Endothelial cell of umbilical vein (primary cell): Measurements from ENCODE around the gene DYRK1A. TPM values are rescaled to one million over a fixed set of nuclear protein-coding genes. Genes with fewer than 3 reads are reported as not detected.

Experiments used
- BruUV-seq: library from RNA; stranded (reverse); fragments of 400-500 nt; replicated peaks from 2 replicates; lab custom pipeline; 2021; lab: Mats Ljungman, UMichigan
- CTCF ChIA-PET: fragments of 300-600, 350-600 bp; sonication (Branson Sonifier 250); formaldehyde crosslinking; loops from one replicate; lab custom pipeline; 2021; ENCODE audit warnings: antibody characterized with exemption, inconsistent platforms; lab: Charles Lee
- POLR2A ChIA-PET: fragments of 300-600, 350-600 bp; sonication (Branson Sonifier 250); formaldehyde crosslinking; loops from one replicate; lab custom pipeline; 2021; ENCODE audit warnings: antibody characterized with exemption, inconsistent platforms; lab: Charles Lee
- DNase-seq: peaks from one replicate; pipeline ENCODE4 v3.0.0-alpha.2; 2011; ENCODE audit warnings: low read depth, low spot score
- FAIRE-seq: peaks from 2 replicates; lab custom pipeline; 2011; peaks lifted over from hg19 to GRCh38; lab: Jason Lieb, UNC
- H2AFZ ChIP-seq: 2 replicates; pipeline ENCODE4 v1.6.0; 2012; ENCODE audit warnings: low read depth, low read length, control low read depth, inconsistent platforms
- H3K27ac ChIP-seq: 2 replicates; pipeline ENCODE4 v1.5.1; 2011; ENCODE audit warnings: low read depth, mild to moderate bottlenecking, control low read depth, low read length, moderate library complexity; ENCODE audit not compliant: insufficient read depth
- H3K27me3 ChIP-seq, 2 experiments: 2 replicates each; pipeline versions ENCODE4 v1.6.0 to v1.6.1; 2011; ENCODE audit warnings: low read length in 2 of 2, mixed read lengths in 1 of 2; ENCODE audit not compliant: control insufficient read depth in 2 of 2, insufficient read depth in 2 of 2
- H3K36me3 ChIP-seq, 2 experiments: 2 replicates in 1 of 2; 3 replicates in 1 of 2; pipeline ENCODE4 v1.5.1; 2011; ENCODE audit warnings: low read length in 2 of 2, mild to moderate bottlenecking in 1 of 2, moderate library complexity in 1 of 2; ENCODE audit not compliant: control insufficient read depth in 2 of 2, insufficient read depth in 2 of 2; ENCODE audit errors: extremely low read depth in 1 of 2
- H3K4me1 ChIP-seq: 3 replicates; pipeline ENCODE4 v1.5.1; 2011; ENCODE audit warnings: mild to moderate bottlenecking, low read length; ENCODE audit not compliant: control insufficient read depth, insufficient read depth; ENCODE audit errors: extremely low read depth
- H3K4me2 ChIP-seq: 2 replicates; pipeline ENCODE4 v1.6.1; 2011; ENCODE audit warnings: low read length, control low read depth, mixed read lengths; ENCODE audit not compliant: insufficient read depth
- H3K4me3 ChIP-seq, 3 experiments: fragments of 200-600 bp in 1 of 3; sonication (generic), shearing (Covaris generic) in 1 of 3; replicated peaks in 1 of 3; 2 replicates each; pipeline ENCODE4 v1.5.1; 2011 to 2016; ENCODE audit warnings: control low read depth in 3 of 3, low read length in 3 of 3, mild to moderate bottlenecking in 2 of 3, inconsistent platforms in 1 of 3, low read depth in 1 of 3, moderate library complexity in 1 of 3; ENCODE audit not compliant: insufficient read depth in 1 of 3
- H3K79me2 ChIP-seq: 2 replicates; pipeline ENCODE4 v1.6.0; 2012; ENCODE audit warnings: low read length, inconsistent platforms; ENCODE audit not compliant: control insufficient read depth, insufficient read depth
- H3K9ac ChIP-seq: replicated peaks from 2 replicates; pipeline ENCODE3; 2011; ENCODE audit warnings: low read length, control low read depth; ENCODE audit not compliant: insufficient read depth; ENCODE audit errors: extremely low read depth
- H3K9me1 ChIP-seq: replicated peaks from 3 replicates; pipeline ENCODE4 v1.6.0; 2011; ENCODE audit warnings: mild to moderate bottlenecking, low read length; ENCODE audit not compliant: control insufficient read depth, insufficient read depth; ENCODE audit errors: extremely low read depth
- H3K9me3 ChIP-seq: replicated peaks from 2 replicates; pipeline ENCODE4 v1.5.1; 2012; ENCODE audit warnings: low read length, inconsistent platforms; ENCODE audit not compliant: control insufficient read depth, insufficient read depth
- H4K20me1 ChIP-seq: replicated peaks from 2 replicates; pipeline ENCODE3; 2011; ENCODE audit warnings: mild to moderate bottlenecking, low read length; ENCODE audit not compliant: control insufficient read depth, insufficient read depth; ENCODE audit errors: extremely low read depth
- EZH2 ChIP-seq: IDR thresholded peaks from 2 replicates; pipeline ENCODE4 v1.6.1; 2012; ENCODE audit warnings: borderline replicate concordance, low read depth, mild to moderate bottlenecking, moderate library complexity, low read length, inconsistent platforms; ENCODE audit not compliant: severe bottlenecking
- FOS ChIP-seq: IDR thresholded peaks from 2 replicates; pipeline ENCODE4 v1.6.1; 2011; ENCODE audit warnings: mild to moderate bottlenecking, low read length, moderate library complexity, borderline replicate concordance; ENCODE audit not compliant: insufficient read depth
- GATA2 ChIP-seq: IDR thresholded peaks from 2 replicates; pipeline ENCODE4 v1.7.0; 2011; ENCODE audit warnings: low read depth, mild to moderate bottlenecking, moderate library complexity, mixed read lengths, low read length; ENCODE audit not compliant: insufficient read length, insufficient read depth
- JUN ChIP-seq: IDR thresholded peaks from 2 replicates; pipeline ENCODE4 v1.6.1; 2011; ENCODE audit warnings: borderline replicate concordance, low read depth; ENCODE audit not compliant: insufficient read length, insufficient read depth
- MYC ChIP-seq: IDR thresholded peaks from one replicate; pipeline ENCODE4 v1.6.1; 2011; ENCODE audit warnings: mild to moderate bottlenecking, low read depth, low read length
- POLR2AphosphoS5 ChIP-seq: IDR thresholded peaks from 2 replicates; pipeline ENCODE4 v1.6.1; 2012; ENCODE audit warnings: low read depth, mild to moderate bottlenecking, control low read depth, low read length, moderate library complexity; ENCODE audit not compliant: insufficient read depth
- dilution Hi-C: fragments of 300-500 bp; cut with MboI; formaldehyde crosslinking; loops from one replicate; pipeline ENCODE4 v1.15.0; 2019; ENCODE audit warnings: low sequenced_read_pairs; ENCODE audit not compliant: extremely low pct_ligation_motif_present
- intact Hi-C: fragments of 100-400 bp; cut with micrococcal nuclease; formaldehyde crosslinking; loops from one replicate; pipeline ENCODE4 v1.10.0; 2022
- polyA plus RNA-seq, 4 experiments: library from polyadenylated mRNA; depleted of rRNA in 3 of 4; stranded (reverse) in 3 of 4; unstranded in 1 of 4; fragments of >200 nt; gene quantifications; 2 replicates each; pipeline versions ENCODE4 v1.2.1 to v1.2.3, GENCODE V29; 2011 to 2012; ENCODE audit warnings: missing spikeins in 1 of 4
- total RNA-seq: library from RNA; stranded (reverse); gene quantifications from 2 replicates; pipeline ENCODE4 v1.2.3, GENCODE V29; 2021

DYRK1A gene
- total and polyA plus RNA-seq, 2 donors (not counting 3 experiments of a cell fraction or from before 2014, with no cell fraction given): 51.8 to 53.7 TPM

- Histone ChIP-seq H3K4me3 (no peak overlapping the region), H3K4me2 (peak overlapping the region; percentile 27), H3K79me2 (peaks cover 92% of the 10 kb centered on the region), H3K9me3 (no peaks in the 10 kb centered on the region), H3K27me3 (no peaks in the 10 kb centered on the region), H3K36me3 (no peaks in the 10 kb centered on the region), H3K9ac (no peak overlapping the region), H4K20me1 (peaks cover 5% of the 10 kb centered on the region), H2AFZ (no peak overlapping the region), H3K4me1 (peaks cover 45% of the 10 kb centered on the region), H3K27ac (peak overlapping the region; percentile 53), H3K9me1 (no peaks in the 10 kb centered on the region)
- FAIRE-seq: peak; percentile 72
- POLR2A ChIA-PET: no interaction called here
- DNase-seq: peak; percentile 64
- TF ChIP-seq FOS (peak; percentile 78), JUN (peak; percentile 22), MYC (no peak), POLR2AphosphoS5 (peak; percentile 40), GATA2 (peak; percentile 52)
- dilution Hi-C loops: no loop called here
- intact Hi-C loops: loop anchor here (2.0 to 5.0 kb wide), 2 partner anchors 83 to 230 kb away; partner anchors contain the start of gene DYRK1A
- BruUV-seq: no TSS peak
- CTCF ChIA-PET: interaction anchor here (1.5 kb wide), 1 partner anchor 13 kb away, joined by 7 read pairs; no protein-coding TSS in a partner anchor
Observed at GRCh38 chr21:37450445-37450941, 83.9 kb downstream of the DYRK1A start.

- peaks cover 5% of the 10 kb centered on the region for H4K20me1 ChIP-seq
- intact Hi-C loops (loop anchor here (2.0 to 5.0 kb wide), 2 partner anchors 84 to 231 kb away; partner anchors contain the start of gene DYRK1A), dilution Hi-C loops (no loop called here)
- no peaks in the 10 kb centered on the region for H3K9me1 ChIP-seq
- no peak overlapping the region for H3K27ac ChIP-seq
- H3K4me1 ChIP-seq: peaks cover 45% of the 10 kb centered on the region
- ChIA-PET POLR2A (no interaction called here), CTCF (interaction anchor here (0.8 to 1.5 kb wide), 2 partner anchors 12 to 34 kb away, joined by 3 to 7 read pairs; no protein-coding TSS in a partner anchor)
- no peak for DNase-seq
- no peaks in the 10 kb centered on the region for H3K9me3 ChIP-seq
- H3K4me2 ChIP-seq: no peak overlapping the region
- no peak for FAIRE-seq
- no peak overlapping the region for H2AFZ ChIP-seq
- peaks cover 93% of the 10 kb centered on the region for H3K79me2 ChIP-seq
- no TSS peak for BruUV-seq
- H3K4me3 ChIP-seq: no peak overlapping the region
- H3K9ac ChIP-seq: no peak overlapping the region
- H3K36me3 ChIP-seq: peaks cover 0 to 2% of the 10 kb centered on the region in 2 experiments
- no peaks in the 10 kb centered on the region for H3K27me3 ChIP-seq
- TF ChIP-seq EZH2 (no peak), POLR2AphosphoS5 (no peak)
Observed at GRCh38 chr21:37451446-37451845, 84.9 kb downstream of the DYRK1A start.
